Mesothelial cell of epicardium (in vitro differentiated cells): Measurements from ENCODE around the gene NGEF. TPM values are rescaled to one million over a fixed set of nuclear protein-coding genes. Genes with fewer than 3 reads are reported as not detected.
"Not testable (repeated sequence)": the region's sequence is repeated elsewhere in the genome, so short reads cannot be mapped to it uniquely, and the experiment has no call there.

Source experiments
- DNase-seq, 2 experiments: peaks; one replicate each; pipeline ENCODE4 v3.0.0; 2021; ENCODE audit warnings: low spot score in 2 of 2; ENCODE audit not compliant: unreplicated experiment in 2 of 2
- H3K27ac Mint-ChIP-seq: 2 replicates; pipeline ENCODE4 v1.8.0; 2021; ENCODE audit warnings: mixed read lengths
- H3K27me3 Mint-ChIP-seq: 2 replicates; pipeline ENCODE4 v1.8.0; 2021; ENCODE audit warnings: low read depth, mixed read lengths
- H3K36me3 Mint-ChIP-seq: 2 replicates; pipeline ENCODE4 v1.8.0; 2021; ENCODE audit warnings: mixed read lengths
- H3K4me1 Mint-ChIP-seq: 2 replicates; pipeline ENCODE4 v1.8.0; 2021; ENCODE audit warnings: mixed read lengths
- H3K4me3 Mint-ChIP-seq: 2 replicates; pipeline ENCODE4 v1.8.0; 2021; ENCODE audit warnings: mild to moderate bottlenecking, moderate library complexity, mixed read lengths
- H3K9me3 Mint-ChIP-seq: 2 replicates; pipeline ENCODE4 v1.8.0; 2021; ENCODE audit warnings: mixed read lengths
- total RNA-seq: library from RNA; stranded (reverse); gene quantifications from 3 replicates; pipeline ENCODE4 v1.2.1, GENCODE V29; 2021
- TF ChIP-seq, protein P1 (sequence below): fragments of 200-600 bp; sonication (generic); IDR thresholded peaks from one replicate; pipeline ENCODE4 v1.5.0; 2021; ENCODE audit warnings: antibody characterized with exemption; ENCODE audit not compliant: unreplicated experiment

NGEF gene
- total RNA-seq, 1 donor from 2014 or later: 0.51 TPM

DNA sequence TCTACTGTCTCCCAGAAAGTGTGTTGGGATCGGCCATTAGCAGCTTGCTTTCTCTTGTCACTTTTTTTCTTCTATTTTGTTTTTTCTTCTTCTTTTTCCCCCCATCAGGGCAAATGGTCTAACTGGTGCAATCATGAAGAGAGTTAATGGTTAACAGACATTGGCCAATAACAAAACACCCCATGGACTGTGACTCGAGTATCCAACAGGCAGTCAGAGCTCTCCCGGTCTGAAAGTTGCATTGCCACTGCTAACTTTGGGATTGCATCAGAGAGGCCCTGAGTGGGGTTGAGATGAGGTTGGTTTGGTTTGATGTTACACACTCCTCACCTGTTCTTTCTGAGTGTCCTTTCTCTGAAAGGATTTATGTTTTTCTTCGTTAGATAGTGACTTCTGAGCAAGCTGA lies 155.9 kb downstream of the NGEF start:
- H3K27ac Mint-ChIP-seq: no peak overlapping the region
- peaks cover 43% of the 10 kb centered on the region for H3K36me3 Mint-ChIP-seq
- no peaks in the 10 kb centered on the region for H3K9me3 Mint-ChIP-seq
- TF ChIP-seq, protein P1, sequence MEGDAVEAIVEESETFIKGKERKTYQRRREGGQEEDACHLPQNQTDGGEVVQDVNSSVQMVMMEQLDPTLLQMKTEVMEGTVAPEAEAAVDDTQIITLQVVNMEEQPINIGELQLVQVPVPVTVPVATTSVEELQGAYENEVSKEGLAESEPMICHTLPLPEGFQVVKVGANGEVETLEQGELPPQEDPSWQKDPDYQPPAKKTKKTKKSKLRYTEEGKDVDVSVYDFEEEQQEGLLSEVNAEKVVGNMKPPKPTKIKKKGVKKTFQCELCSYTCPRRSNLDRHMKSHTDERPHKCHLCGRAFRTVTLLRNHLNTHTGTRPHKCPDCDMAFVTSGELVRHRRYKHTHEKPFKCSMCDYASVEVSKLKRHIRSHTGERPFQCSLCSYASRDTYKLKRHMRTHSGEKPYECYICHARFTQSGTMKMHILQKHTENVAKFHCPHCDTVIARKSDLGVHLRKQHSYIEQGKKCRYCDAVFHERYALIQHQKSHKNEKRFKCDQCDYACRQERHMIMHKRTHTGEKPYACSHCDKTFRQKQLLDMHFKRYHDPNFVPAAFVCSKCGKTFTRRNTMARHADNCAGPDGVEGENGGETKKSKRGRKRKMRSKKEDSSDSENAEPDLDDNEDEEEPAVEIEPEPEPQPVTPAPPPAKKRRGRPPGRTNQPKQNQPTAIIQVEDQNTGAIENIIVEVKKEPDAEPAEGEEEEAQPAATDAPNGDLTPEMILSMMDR: no peak
- peaks cover 3% of the 10 kb centered on the region for H3K4me1 Mint-ChIP-seq
- DNase-seq: no peak
- no peaks in the 10 kb centered on the region for H3K27me3 Mint-ChIP-seq
- no peak overlapping the region for H3K4me3 Mint-ChIP-seq

DNA sequence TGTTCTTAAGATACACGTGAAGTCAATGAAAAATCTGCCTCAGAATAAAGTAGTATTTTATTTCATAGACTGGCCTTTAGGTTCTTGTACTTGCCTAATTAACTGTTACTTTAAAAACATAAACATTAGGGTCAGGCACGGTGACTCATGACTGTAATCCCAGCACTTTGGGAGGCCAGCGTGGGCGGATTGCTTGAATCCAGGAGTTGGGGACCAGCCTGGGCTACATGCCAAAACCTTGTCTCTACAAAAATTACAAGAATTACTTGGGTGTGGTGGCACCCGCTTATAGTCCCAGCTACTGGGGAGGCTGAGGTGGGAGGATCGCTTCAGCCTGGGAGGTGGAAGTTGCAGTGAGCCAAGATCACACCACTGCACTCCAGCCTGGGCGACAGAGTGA lies 159.0 kb downstream of the NGEF start:
- Mint-ChIP-seq H3K4me1 (peaks cover 3% of the 10 kb centered on the region), H3K9me3 (no peaks in the 10 kb centered on the region), H3K36me3 (peaks cover 30% of the 10 kb centered on the region), H3K27me3 (no peaks in the 10 kb centered on the region), H3K27ac (peak overlapping the region; percentile 50), H3K4me3 (no peak overlapping the region)
- TF ChIP-seq, protein P1: no peak
- no peak for DNase-seq

DNA sequence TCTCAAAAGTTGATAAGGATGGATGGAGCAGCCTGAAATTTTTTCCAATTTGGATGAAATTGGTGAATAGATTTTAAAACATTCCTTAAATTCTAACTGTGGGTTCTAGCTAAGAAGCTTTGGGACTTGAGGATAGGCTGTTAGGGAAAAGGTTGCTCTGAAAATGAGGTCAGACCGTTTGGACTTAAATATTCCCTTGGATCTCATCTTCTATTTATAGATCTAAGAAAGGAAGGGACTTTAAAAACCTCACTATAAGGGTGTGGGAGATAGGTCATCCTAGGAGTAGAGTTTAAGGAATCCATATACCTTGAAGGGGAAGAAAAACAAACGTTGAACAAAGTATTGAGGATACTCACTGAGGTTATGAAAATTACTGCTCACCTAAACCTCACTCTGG lies 160.4 kb downstream of the NGEF start:
- DNase-seq: no peak
- H3K4me1 Mint-ChIP-seq: peaks cover 3% of the 10 kb centered on the region
- H3K27me3 Mint-ChIP-seq: no peaks in the 10 kb centered on the region
- TF ChIP-seq, protein P1: no peak
- H3K27ac Mint-ChIP-seq: no peak overlapping the region
- H3K9me3 Mint-ChIP-seq: no peaks in the 10 kb centered on the region
- H3K36me3 Mint-ChIP-seq: peaks cover 25% of the 10 kb centered on the region
- no peak overlapping the region for H3K4me3 Mint-ChIP-seq

DNA sequence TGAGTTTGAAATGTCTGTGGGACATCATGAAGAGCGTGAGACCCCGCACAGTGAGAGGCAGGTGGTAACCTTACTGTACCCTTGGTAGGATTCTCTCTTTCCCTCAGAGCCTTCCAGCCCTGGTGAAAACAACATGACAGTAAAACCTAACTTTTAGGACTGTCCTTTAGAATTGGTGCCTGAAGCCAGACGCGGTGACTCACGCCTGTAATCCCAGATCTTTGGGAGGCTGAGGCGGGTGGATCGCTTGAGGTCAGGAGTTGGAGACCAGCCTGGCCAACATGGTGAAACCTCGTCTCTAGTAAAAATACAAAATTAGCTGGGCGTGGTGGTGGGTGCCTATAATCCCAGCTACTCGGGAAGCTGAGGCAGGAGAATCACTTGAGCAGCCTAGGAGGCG lies 161.0 kb downstream of the NGEF start:
- not testable (repeated sequence) for H3K27ac Mint-ChIP-seq, H3K4me3 Mint-ChIP-seq, DNase-seq, H3K9me3 Mint-ChIP-seq, H3K27me3 Mint-ChIP-seq, H3K4me1 Mint-ChIP-seq
- H3K36me3 Mint-ChIP-seq: peaks cover 22% of the 10 kb centered on the region

DNA sequence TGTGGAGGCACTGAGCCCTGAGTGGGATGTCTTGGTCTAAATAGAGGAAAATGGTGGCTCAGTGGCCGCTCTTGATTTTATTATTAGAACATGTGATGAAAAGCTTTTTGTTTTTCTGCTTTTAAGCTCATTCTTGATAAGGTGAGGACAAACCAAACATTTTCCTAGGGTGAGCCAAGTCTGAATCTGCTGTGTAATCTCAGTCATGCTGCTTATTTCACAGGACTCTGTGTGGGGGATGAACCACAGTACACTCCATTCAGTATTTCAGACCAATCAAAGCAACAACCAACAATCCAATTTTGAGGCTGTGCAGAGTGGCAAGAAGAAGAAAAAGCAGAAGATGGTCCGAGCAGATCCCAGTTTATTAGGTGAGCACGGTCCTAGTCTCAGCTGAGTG lies 163.0 kb downstream of the NGEF start:
- Mint-ChIP-seq H3K4me1 (peaks cover 3% of the 10 kb centered on the region), H3K4me3 (no peak overlapping the region), H3K36me3 (peaks cover 24% of the 10 kb centered on the region), H3K9me3 (no peaks in the 10 kb centered on the region), H3K27ac (no peak overlapping the region), H3K27me3 (no peaks in the 10 kb centered on the region)
- TF ChIP-seq, protein P1: no peak
- no peak for DNase-seq

DNA sequence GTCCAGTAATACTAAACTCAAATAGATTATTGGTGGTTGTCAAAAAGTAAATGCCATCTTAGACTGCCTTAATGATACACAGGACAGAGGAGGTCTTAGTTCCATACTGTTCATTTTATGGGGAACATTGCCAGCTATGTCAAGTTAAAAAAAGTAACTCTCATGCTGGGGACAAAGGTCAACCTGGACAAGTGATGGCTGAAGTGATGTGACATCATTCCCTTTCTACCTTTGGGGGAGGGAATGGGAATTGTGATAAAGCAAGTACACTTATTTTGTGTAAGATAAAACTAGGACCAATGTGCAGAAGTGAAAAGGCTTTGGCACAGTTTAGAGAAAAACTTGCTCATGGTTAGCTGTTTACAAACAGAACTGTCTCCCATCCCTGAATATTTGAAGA lies 167.0 kb downstream of the NGEF start:
- Mint-ChIP-seq H3K9me3 (no peaks in the 10 kb centered on the region), H3K4me3 (no peak overlapping the region), H3K27ac (no peak overlapping the region), H3K36me3 (peaks cover 32% of the 10 kb centered on the region), H3K27me3 (no peaks in the 10 kb centered on the region), H3K4me1 (no peaks in the 10 kb centered on the region)
- TF ChIP-seq, protein P1: no peak
- no peak for DNase-seq
